A549 (cell line): ENCODE measurements around the gene SERTAD4. TPM values are rescaled to one million over a fixed set of nuclear protein-coding genes. Genes with fewer than 3 reads are reported as not detected.

ENCODE experiments used
- ATAC-seq, 2 experiments: fragments of 200-7000 bp in 1 of 2; fragments of >200 bp in 1 of 2; cut with Nextera tagmentation in 1 of 2; cut with Tn5 transposase in 1 of 2; 3 replicates each; pipeline versions ENCODE4 v1.8.0 to v1.9.1; 2018 to 2020; ENCODE audit warnings: mild to moderate bottlenecking in 1 of 2, moderate library complexity in 1 of 2
- CTCF ChIA-PET: fragments of 300-600 bp; sonication (Branson Sonifier 250); formaldehyde crosslinking; extraction: SDS; loops from one replicate; lab custom pipeline; 2021; ENCODE audit warnings: antibody characterized with exemption, inconsistent platforms; lab: Yijun Ruan, JAX
- POLR2A ChIA-PET: fragments of 350-600 bp; formaldehyde crosslinking; extraction: SDS; loops from one replicate; lab custom pipeline; 2021; ENCODE audit warnings: antibody characterized with exemption, inconsistent platforms; lab: Yijun Ruan, JAX
- DNase-seq, 2 experiments: peaks; one replicate each; pipeline versions ENCODE4 v3.0.0 to v3.0.0-alpha.2; 2011 to 2016; ENCODE audit warnings: low read depth in 1 of 2, low spot score in 1 of 2
- FAIRE-seq: peaks from 2 replicates; lab custom pipeline; 2011; peaks lifted over from hg19 to GRCh38; lab: Jason Lieb, UNC
- H3K27ac ChIP-seq, 2 experiments: fragments of >200 bp; sonication (Bioruptor Twin); formaldehyde crosslinking; 3 replicates each; pipeline ENCODE4 v1.5.1; 2016 to 2017
- H3K4me1 ChIP-seq: fragments of >200 bp; sonication (Bioruptor Twin); formaldehyde crosslinking; 3 replicates; pipeline ENCODE4 v1.6.1; 2016
- H3K4me2 ChIP-seq: fragments of >200 bp; sonication (Bioruptor Twin); formaldehyde crosslinking; 3 replicates; pipeline ENCODE4 v1.6.1; 2016
- H3K4me3 ChIP-seq: fragments of >200 bp; sonication (Bioruptor Twin); formaldehyde crosslinking; 3 replicates; pipeline ENCODE4 v1.5.1; 2016
- H3K9me3 ChIP-seq: fragments of >200 bp; sonication (Bioruptor Twin); formaldehyde crosslinking; 3 replicates; pipeline ENCODE4 v1.6.1; 2016
- CBX2 ChIP-seq: fragments of 200-600 bp; sonication (generic); IDR thresholded peaks from 2 replicates; pipeline ENCODE4 v1.6.1; 2016; ENCODE audit warnings: low read depth, mild to moderate bottlenecking, borderline replicate concordance
- CBX8 ChIP-seq: fragments of 200-600 bp; sonication (generic); IDR thresholded peaks from 2 replicates; pipeline ENCODE4 v1.6.1; 2016
- CHD4 ChIP-seq: fragments of 200-600 bp; sonication (generic); IDR thresholded peaks from 2 replicates; pipeline ENCODE4 v1.6.1; 2016; ENCODE audit warnings: antibody characterized with exemption, mild to moderate bottlenecking, borderline replicate concordance
- EHF ChIP-seq: fragments of 250-450 bp; sonication (Bioruptor Pico); IDR thresholded peaks from 2 replicates; pipeline ENCODE4 v1.5.0; 2020; ENCODE audit warnings: mild to moderate bottlenecking
- EHMT2 ChIP-seq: fragments of 200-600 bp; sonication (generic); IDR thresholded peaks from 2 replicates; pipeline ENCODE4 v1.6.1; 2016; ENCODE audit warnings: antibody characterized with exemption, low read depth, mild to moderate bottlenecking, moderate library complexity
- FOXS1 ChIP-seq: fragments of 250-450 bp; sonication (Bioruptor Pico); IDR thresholded peaks from 2 replicates; pipeline ENCODE4 v1.5.0; 2020; ENCODE audit warnings: mild to moderate bottlenecking, moderate library complexity
- GATA3 ChIP-seq: IDR thresholded peaks from 2 replicates; pipeline ENCODE4 v1.6.1; 2012; ENCODE audit warnings: borderline replicate concordance
- HDAC2 ChIP-seq: fragments of 200-600 bp; sonication (generic); IDR thresholded peaks from 2 replicates; pipeline ENCODE4 v1.6.1; 2016
- HES2 ChIP-seq: fragments of >200 bp; sonication (Bioruptor Twin); formaldehyde crosslinking; IDR thresholded peaks from 2 replicates; pipeline ENCODE4 v1.6.1; 2016
- HEYL ChIP-seq: fragments of 250-450 bp; sonication (Bioruptor Pico); IDR thresholded peaks from 2 replicates; pipeline ENCODE4 v1.8.0; 2021; ENCODE audit warnings: mild to moderate bottlenecking, moderate library complexity
- JUN ChIP-seq, 2 experiments: fragments of >200 bp; sonication (Bioruptor Twin); formaldehyde crosslinking; IDR thresholded peaks; 2 replicates in 1 of 2; 3 replicates in 1 of 2; pipeline ENCODE4 v1.6.1; 2016 to 2017
- JUNB ChIP-seq: fragments of >200 bp; sonication (Bioruptor Twin); formaldehyde crosslinking; IDR thresholded peaks from 2 replicates; pipeline ENCODE4 v1.6.1; 2016
- KDM5A ChIP-seq: fragments of 200-600 bp; sonication (generic); IDR thresholded peaks from 2 replicates; pipeline ENCODE4 v1.6.1; 2016; ENCODE audit warnings: antibody characterized with exemption, mild to moderate bottlenecking
- MYC ChIP-seq: IDR thresholded peaks from 2 replicates; pipeline ENCODE4 v1.6.1; 2012; ENCODE audit warnings: mild to moderate bottlenecking, inconsistent platforms, low read length, improper control_type of control experiment, borderline replicate concordance
- NFE2L2 ChIP-seq: fragments of 150-350 bp; conservative IDR thresholded peaks from 2 replicates; pipeline ENCODE4 v1.6.1; 2014; ENCODE audit warnings: low read length
- NPAS2 ChIP-seq: fragments of 250-450 bp; sonication (Bioruptor Pico); IDR thresholded peaks from 2 replicates; pipeline ENCODE4 v1.8.0; 2022; ENCODE audit warnings: mild to moderate bottlenecking, moderate library complexity, borderline replicate concordance
- PHF8 ChIP-seq: fragments of 200-600 bp; sonication (generic); IDR thresholded peaks from 2 replicates; pipeline ENCODE4 v1.6.1; 2016; ENCODE audit warnings: low read depth, mild to moderate bottlenecking, antibody characterized with exemption, moderate library complexity, borderline replicate concordance
- POLR2A ChIP-seq: IDR thresholded peaks from 2 replicates; pipeline ENCODE4 v1.6.1; 2012; ENCODE audit warnings: mild to moderate bottlenecking, low read length
- RAD21 ChIP-seq, 2 experiments: fragments of >200 bp in 1 of 2; sonication (Bioruptor Twin) in 1 of 2; formaldehyde crosslinking in 1 of 2; IDR thresholded peaks in 1 of 2; conservative IDR thresholded peaks in 1 of 2; 2 replicates in 1 of 2; 3 replicates in 1 of 2; pipeline ENCODE4 v1.6.1; 2012 to 2018; ENCODE audit warnings: inconsistent platforms in 1 of 2
- RCOR1 ChIP-seq: fragments of 150-350 bp; IDR thresholded peaks from 2 replicates; pipeline ENCODE4 v1.6.1; 2014; ENCODE audit warnings: antibody characterized with exemption, low read length, low read depth
- RNF2 ChIP-seq: fragments of 200-600 bp; sonication (generic); IDR thresholded peaks from 2 replicates; pipeline ENCODE4 v1.6.1; 2016; ENCODE audit warnings: low read depth, mild to moderate bottlenecking, antibody characterized with exemption, moderate library complexity, borderline replicate concordance
- SMC3 ChIP-seq: fragments of >200 bp; sonication (Bioruptor Twin); formaldehyde crosslinking; IDR thresholded peaks from 3 replicates; pipeline ENCODE4 v1.6.1; 2018; ENCODE audit warnings: inconsistent platforms
- USF2 ChIP-seq: fragments of 450-650 bp; IDR thresholded peaks from 2 replicates; pipeline ENCODE4 v1.6.1; 2014; ENCODE audit warnings: antibody characterized with exemption
- ZNF302 ChIP-seq: fragments of 250-450 bp; sonication (Bioruptor Pico); IDR thresholded peaks from 2 replicates; pipeline ENCODE4 v1.9.0; 2021; ENCODE audit warnings: inconsistent platforms, mild to moderate bottlenecking, moderate library complexity
- WGBS: methylation state at CpG from one replicate; pipeline ENCODE4 v1.1.6; 2017; ENCODE audit errors: missing lambda C conversion rate; 5-methylcytosine and 5-hydroxymethylcytosine counted together
- polyA plus RNA-seq, 4 experiments: library from polyadenylated mRNA; depleted of rRNA in 3 of 4; stranded (reverse); fragments of >200 nt; fragmentation: RNase III in 1 of 4; extraction: RNeasy Plus Mini Kit Qiagen cat#74134 plus additional on column Dnase treatment in 1 of 4; gene quantifications; 2 replicates in 3 of 4; 3 replicates in 1 of 4; pipeline ENCODE4 v1.2.3, GENCODE V29; 2011 to 2017

Gene SERTAD4
- polyA plus RNA-seq, 2 of the 4 experiments (the other 2 are of a cell fraction): 0.62 to 0.71 TPM

- Histone ChIP-seq H3K4me2 (peak overlapping the region; percentile 52), H3K4me3 (no peak overlapping the region), H3K4me1 (peaks cover 35% of the 10 kb centered on the region), H3K27ac (no peak overlapping the region), H3K9me3 (no peaks in the 10 kb centered on the region)
- ChIA-PET CTCF (no interaction called here), POLR2A (no interaction called here)
- WGBS: 16% methylated on average over 6 of the region's 6 CpGs
- no peak for TF ChIP-seq CBX2
- no peak for TF ChIP-seq HDAC2
- no peak for TF ChIP-seq HES2
- TF ChIP-seq USF2: no peak
- TF ChIP-seq POLR2A: no peak
- no peak for TF ChIP-seq HEYL (CRISPR knock-in tag)
- no peak for TF ChIP-seq ZNF302 (CRISPR knock-in tag)
- no peak for TF ChIP-seq CBX8
- no peak for TF ChIP-seq PHF8
- no peak for TF ChIP-seq CHD4
- no peak for TF ChIP-seq RAD21 (conservative IDR thresholded peaks at IDR 0.05 in 1 of 2, IDR thresholded peaks at IDR 0.05 in 1 of 2)
- no peak for TF ChIP-seq GATA3
- TF ChIP-seq NFE2L2: no peak
- ATAC-seq (no peak), FAIRE-seq (no peak), DNase-seq (no peak)
These were observed 13.9 kb downstream of the SERTAD4 start for GRCh38 chr1:210246447-210246846.

- H3K9me3 ChIP-seq: no peaks in the 10 kb centered on the region
- peaks cover 38% of the 10 kb centered on the region for H3K4me1 ChIP-seq
- FAIRE-seq: no peak
- 52% methylated on average over 4 of the region's 4 CpGs for WGBS
- TF ChIP-seq USF2: no peak
- TF ChIP-seq FOXS1: no peak
- no peak overlapping the region for H3K4me3 ChIP-seq
- POLR2A ChIA-PET: no interaction called here
- ATAC-seq: no peak
- CTCF ChIA-PET: interaction anchor here (1.0 to 1.6 kb wide), 5 partner anchors 9 to 81 kb away, joined by 3 read pairs; no protein-coding TSS in a partner anchor
- no peak overlapping the region for H3K27ac ChIP-seq
- no peak for DNase-seq
- H3K4me2 ChIP-seq: peak overlapping the region; percentile 13; the same call in 1 of the 3 replicates
These were observed 15.7 kb downstream of the SERTAD4 start for GRCh38 chr1:210248341-210248740.

- Histone ChIP-seq H3K9me3 (no peaks in the 10 kb centered on the region), H3K27ac (peak overlapping the region in 1 of 2 experiments; percentile 87; a peak in 2 of 6 replicates), H3K4me1 (peaks cover 38% of the 10 kb centered on the region), H3K4me2 (peak overlapping the region; percentile 97), H3K4me3 (peak overlapping the region; percentile 48)
- POLR2A ChIA-PET: interaction anchor here (0.5 kb wide), 1 partner anchor 270 kb away, joined by 4 read pairs; no protein-coding TSS in a partner anchor
- FAIRE-seq (no peak), DNase-seq (peak in 1 of 2 experiments; percentile 24), ATAC-seq (peak; percentile 60 to 67)
- no peak for TF ChIP-seq KDM5A
- TF ChIP-seq HEYL (CRISPR knock-in tag): no peak
- no peak for TF ChIP-seq MYC
- no peak for TF ChIP-seq RCOR1
- CTCF ChIA-PET: interaction anchor here (0.8 to 1.4 kb wide), 3 partner anchors 8 to 17 kb away, joined by 3 read pairs; no protein-coding TSS in a partner anchor
- 48% methylated on average over 11 of the region's 11 CpGs for WGBS
These were observed 18.0 kb downstream of the SERTAD4 start for GRCh38 chr1:210250665-210250997.

- no peaks in the 10 kb centered on the region for H3K9me3 ChIP-seq
- H3K4me2 ChIP-seq: peak overlapping the region; percentile 97
- peak overlapping the region; percentile 48 for H3K4me3 ChIP-seq
- TF ChIP-seq NPAS2 (CRISPR knock-in tag) (no peak), EHMT2 (no peak), EHF (CRISPR knock-in tag) (no peak), CBX8 (no peak), GATA3 (no peak), RNF2 (no peak), KDM5A (no peak), JUNB (0 out of 2 replicates have a peak, but pooled peaks have one; percentile 13), SMC3 (no peak), JUN (IDR thresholded peaks at IDR 0.05) (peak in 1 of 2 experiments; percentile 35; a peak in 1 of 5 replicates)
- H3K4me1 ChIP-seq: peaks cover 35% of the 10 kb centered on the region
- POLR2A ChIA-PET: interaction anchor here (0.5 kb wide), 1 partner anchor 270 kb away, joined by 4 read pairs; no protein-coding TSS in a partner anchor
- peak; percentile 33 to 53 for DNase-seq
- CTCF ChIA-PET: interaction anchor here (0.6 to 2.3 kb wide), 6 partner anchors 8 to 37 kb away, joined by 3 to 8 read pairs (median 3); no protein-coding TSS in a partner anchor
- ATAC-seq: peak; percentile 71 to 78
- 4% methylated on average over 10 of the region's 37 CpGs for WGBS
- peak overlapping the region; percentile 66 to 87 for H3K27ac ChIP-seq
- no peak for FAIRE-seq
These were observed 18.5 kb downstream of the SERTAD4 start for GRCh38 chr1:210250998-210251679.
